ENCODE measurements around the gene CHL1. TPM values are rescaled to one million over a fixed set of nuclear protein-coding genes. Genes with fewer than 3 reads are reported as not detected.

The CHL1 gene
- total and polyA plus RNA-seq, 2 of the 8 experiments (the other 6 are each of a cell fraction or from before 2014, with no cell fraction given): 0.05 to 0.99 TPM

GRCh38 chr3:346186-346585, 149.6 kb downstream of the CHL1 start:
- no peak overlapping the region for H2BK20ac ChIP-seq (ENCODE audit: low read length)
- H3K4ac ChIP-seq (replicated peaks; ENCODE audit: insufficient read length, low read depth, low read length): no peak overlapping the region
- H3K4me1 ChIP-seq (replicated peaks in 1 of 4; ENCODE audit: control insufficient read depth in 3 of 4, insufficient read depth in 4 of 4, low read length in 3 of 4): peaks cover 0 to 8% (median under 1%) of the 10 kb centered on the region in 4 experiments; a peak in 2 of 7 replicates
- no peak overlapping the region for H2BK12ac ChIP-seq (ENCODE audit: low read depth, low read length)
- H3K79me1 ChIP-seq (ENCODE audit: low read depth, low read length): no peaks in the 10 kb centered on the region
- no peak overlapping the region for H3K18ac ChIP-seq (ENCODE audit: extremely low read depth, low read length)
- no peak overlapping the region for H3K56ac ChIP-seq (replicated peaks; ENCODE audit: insufficient read length, low read depth, low read length)
- H3K9ac ChIP-seq (replicated peaks in 1 of 4; ENCODE audit: extremely low read depth in 1 of 4, low read depth in 3 of 4, low read length in 3 of 4): no peak overlapping the region
- H4K5ac ChIP-seq (ENCODE audit: insufficient read length, low read depth, low read length): no peak overlapping the region
- 93% methylated on average over 1 of the region's 1 CpG; no CpG with 5 or more reads in 1 of the 2 experiments for WGBS, 2 experiments (ENCODE audit: extremely low coverage in 1 of 2, insufficient coverage in 1 of 2, insufficient read length in 1 of 2, insufficient replicate concordance in 2 of 2, low coverage in 1 of 2, low lambda C conversion rate in 2 of 2, missing lambda C conversion rate in 1 of 2)
- TF ChIP-seq NANOG (IDR thresholded peaks at IDR 0.05; ENCODE audit: insufficient read depth, low read depth, low read length, poor library complexity, severe bottlenecking) (no peak), SAP30 (IDR thresholded peaks at IDR 0.05; ENCODE audit: insufficient read depth, insufficient replicate concordance, low read length) (no peak), TCF12 (IDR thresholded peaks at IDR 0.05; ENCODE audit: low read depth, low read length) (no peak), SP4 (IDR thresholded peaks at IDR 0.05; ENCODE audit: low read length) (no peak), RBBP5 (IDR thresholded peaks at IDR 0.05; ENCODE audit: borderline replicate concordance, low read depth, low read length) (no peak), BACH1 (IDR thresholded peaks at IDR 0.05; ENCODE audit: low read length) (no peak), SRF (IDR thresholded peaks at IDR 0.05; ENCODE audit: low read depth, low read length) (no peak), SP2 (IDR thresholded peaks at IDR 0.05; ENCODE audit: low read length) (no peak), ATF2 (IDR thresholded peaks at IDR 0.05; ENCODE audit: low read length) (no peak), RXRA (IDR thresholded peaks at IDR 0.05; ENCODE audit: insufficient read depth, low read depth, low read length) (no peak), JUN (IDR thresholded peaks at IDR 0.05; ENCODE audit: low read depth, low read length) (no peak)
- ChIA-PET POLR2A (ENCODE audit: partially characterized antibody) (no interaction called here), CTCF (ENCODE audit: partially characterized antibody) (interaction anchor here (1.3 kb wide), 1 partner anchor 8 kb away, joined by 4 read pairs; no protein-coding TSS in a partner anchor)
- H2BK15ac ChIP-seq (ENCODE audit: low read length): no peak overlapping the region
- no peaks in the 10 kb centered on the region for H4K20me1 ChIP-seq (replicated peaks in 1 of 2; ENCODE audit: control insufficient read depth in 1 of 2, insufficient read depth in 2 of 2, low read length in 2 of 2)
- no peak overlapping the region for H2AFZ ChIP-seq (ENCODE audit: low read length)
- H3K14ac ChIP-seq (ENCODE audit: insufficient read length): no peak overlapping the region
- DNase-seq (ENCODE audit: low read depth in 1 of 2, low spot score in 2 of 2) (no peak), FAIRE-seq (no peak)
- H3K4me2 ChIP-seq (ENCODE audit: insufficient read depth in 1 of 2, low read depth in 2 of 2, low read length in 2 of 2): no peak overlapping the region
- peaks cover 0 to 23% (median 6%) of the 10 kb centered on the region in 4 experiments; a peak in 3 of 7 replicates for H3K27me3 ChIP-seq (replicated peaks in 1 of 4; ENCODE audit: control insufficient read depth in 3 of 4, extremely low read depth in 1 of 4, insufficient read depth in 3 of 4, low read length in 3 of 4)
- no peak overlapping the region for H4K8ac ChIP-seq (ENCODE audit: extremely low read depth, insufficient read depth, low read length)
- H3K36me3 ChIP-seq (ENCODE audit: control insufficient read depth in 2 of 4, insufficient read depth in 4 of 4, low read length in 3 of 4): no peaks in the 10 kb centered on the region
- no peak overlapping the region for H2BK5ac ChIP-seq (ENCODE audit: low read depth, low read length)
- H3K79me2 ChIP-seq (ENCODE audit: control insufficient read depth in 1 of 2, insufficient read depth in 2 of 2, low read length in 2 of 2): no peaks in the 10 kb centered on the region
- no peak overlapping the region for H2BK120ac ChIP-seq (replicated peaks; ENCODE audit: low read depth, low read length)
- H3K23me2 ChIP-seq (ENCODE audit: low read depth, low read length): no peaks in the 10 kb centered on the region
- H3K4me3 ChIP-seq (ENCODE audit: extremely low read depth in 1 of 4, insufficient read depth in 2 of 4, low read depth in 3 of 4, low read length in 4 of 4): no peak overlapping the region
- H3K27ac ChIP-seq (ENCODE audit: low read depth, low read length): no peak overlapping the region
- no peaks in the 10 kb centered on the region for H3K9me3 ChIP-seq (ENCODE audit: insufficient read depth in 2 of 2, low read depth in 1 of 2, low read length in 1 of 2)
- no peak overlapping the region for H3K23ac ChIP-seq (ENCODE audit: insufficient read length)
- no peak overlapping the region for H4K91ac ChIP-seq (replicated peaks; ENCODE audit: insufficient read length, low read length)
- no peak overlapping the region for H2AK5ac ChIP-seq (ENCODE audit: low read depth, low read length)
